ENCODE results near the gene NAA10.

The NAA10 gene

GRCh38 chrX:153927922-153928760 is 6.7 kb downstream of the NAA10 start:
- DNase-seq = peak; percentile 97

GRCh38 chrX:153927672-153927921 is 7.2 kb downstream of the NAA10 start:
- DNase-seq = no peak

GRCh38 chrX:153926858-153927671 is 7.8 kb downstream of the NAA10 start:
- peak; percentile 78 for DNase-seq

- no peak for DNase-seq
Observed at GRCh38 chrX:153926552-153926857, 8.3 kb downstream of the NAA10 start.

GRCh38 chrX:153925739-153926551 is 8.9 kb downstream of the NAA10 start, which contains the start of gene ARHGAP4:
TSS of gene ARHGAP4 (minus strand) at chrX:153926264. CDS start at chrX:153926202, 62 bp downstream.
- DNase-seq = no peak

DNA sequence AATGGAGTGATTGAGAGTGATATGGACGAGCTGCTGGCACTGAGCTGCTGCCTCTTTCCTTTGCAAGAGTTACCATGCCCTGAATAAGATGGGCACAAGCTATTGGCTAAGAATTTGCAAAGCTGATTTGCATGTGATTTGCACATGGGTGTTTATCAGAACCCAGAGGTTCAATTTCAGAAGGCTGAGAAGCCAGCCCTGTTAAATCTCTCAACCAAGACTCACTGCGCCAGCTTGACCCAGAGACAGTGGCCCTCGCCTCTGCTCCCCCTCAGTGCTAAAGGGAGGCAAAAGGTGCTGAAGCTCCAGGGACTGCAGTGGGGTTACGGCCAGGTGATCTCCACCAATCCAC is 9.5 kb downstream of the NAA10 start:
- DNase-seq = no peak

DNA sequence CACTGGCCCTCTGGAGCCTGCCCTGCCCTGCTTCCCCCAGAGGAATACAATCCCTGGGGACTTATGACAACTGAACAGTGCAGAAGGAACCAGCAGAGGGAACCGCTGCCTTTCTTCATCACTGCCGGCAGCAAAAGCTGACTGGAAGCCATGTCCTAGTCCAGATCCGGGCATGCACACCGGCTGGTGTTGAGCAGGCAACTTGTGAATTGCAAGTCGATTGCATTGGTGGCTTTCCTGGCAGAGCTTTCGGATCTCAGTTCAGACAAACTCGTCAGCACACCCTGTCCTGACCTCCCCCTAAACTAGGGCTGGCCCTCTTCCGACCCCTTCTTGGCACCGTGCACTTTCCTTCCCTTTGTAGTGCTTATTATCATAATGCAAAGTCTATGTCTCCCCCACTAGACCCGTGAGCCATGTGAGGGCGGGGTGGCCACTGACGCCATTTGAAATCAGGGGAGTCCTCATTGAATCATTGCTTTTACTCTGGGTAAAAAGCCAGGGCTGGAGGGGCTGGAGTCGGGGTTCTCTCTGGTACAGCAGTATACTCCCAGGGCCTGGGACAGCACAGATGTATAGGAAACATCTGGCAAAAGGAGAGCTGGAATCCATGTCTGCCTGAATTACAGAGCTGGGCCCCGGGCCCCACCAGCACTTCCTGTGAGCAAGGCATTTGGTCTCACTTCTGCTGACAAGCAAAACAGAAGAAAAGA is 10.5 kb downstream of the NAA10 start:
- no peak for DNase-seq

- DNase-seq = peak; percentile 79
Observed at GRCh38 chrX:153922932-153923857, 11.6 kb downstream of the NAA10 start.

DNA sequence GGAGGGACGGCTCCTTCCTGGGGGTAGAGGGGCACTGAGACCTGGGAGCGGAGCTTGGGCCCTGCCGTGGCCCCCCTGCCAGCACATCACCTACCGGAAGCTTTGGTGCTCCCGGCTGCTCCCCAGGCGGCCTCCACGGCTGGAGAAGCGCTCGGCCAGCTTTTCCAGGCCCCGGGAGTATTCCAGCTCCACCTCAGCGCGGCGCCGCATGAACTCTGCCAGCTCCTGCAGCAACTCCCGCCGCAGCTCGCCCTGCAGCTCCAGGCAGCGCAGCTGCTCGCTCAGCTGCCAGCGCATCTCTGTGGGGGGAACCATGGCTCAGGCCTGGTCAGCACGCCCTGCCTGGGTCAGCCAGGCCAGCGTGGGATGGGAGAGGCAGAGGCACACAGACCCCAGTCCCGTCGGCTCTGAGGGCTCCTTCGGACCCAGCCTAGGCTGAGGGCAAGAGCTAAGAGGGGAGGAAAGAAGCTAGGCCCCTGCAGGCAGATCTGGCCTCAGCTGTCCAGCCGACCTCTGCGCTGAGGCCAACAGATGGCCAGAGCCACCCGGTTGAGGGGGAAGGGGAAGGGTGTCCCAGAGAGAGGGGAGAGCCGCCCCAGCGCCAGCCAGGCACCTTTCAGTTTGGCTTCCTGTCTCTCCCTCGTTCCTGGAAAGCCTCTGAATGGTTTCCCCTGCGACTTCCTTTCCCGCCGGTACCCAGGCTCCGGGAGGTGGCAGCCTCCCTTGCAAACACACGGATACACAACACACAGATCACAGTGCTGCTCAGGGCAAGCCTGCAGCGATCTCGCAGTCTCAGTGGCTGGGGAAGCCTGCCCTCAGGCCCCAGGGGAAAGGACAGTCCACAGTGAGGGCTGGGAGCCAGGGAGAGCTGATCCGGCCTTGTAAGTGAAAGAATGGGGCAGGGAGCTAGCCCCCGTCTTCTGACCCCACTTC is 13.1 kb downstream of the NAA10 start:
- peak; percentile 27 for DNase-seq

- peak; percentile 15 for DNase-seq
Observed at GRCh38 chrX:153921070-153921469, 13.8 kb downstream of the NAA10 start.

DNA sequence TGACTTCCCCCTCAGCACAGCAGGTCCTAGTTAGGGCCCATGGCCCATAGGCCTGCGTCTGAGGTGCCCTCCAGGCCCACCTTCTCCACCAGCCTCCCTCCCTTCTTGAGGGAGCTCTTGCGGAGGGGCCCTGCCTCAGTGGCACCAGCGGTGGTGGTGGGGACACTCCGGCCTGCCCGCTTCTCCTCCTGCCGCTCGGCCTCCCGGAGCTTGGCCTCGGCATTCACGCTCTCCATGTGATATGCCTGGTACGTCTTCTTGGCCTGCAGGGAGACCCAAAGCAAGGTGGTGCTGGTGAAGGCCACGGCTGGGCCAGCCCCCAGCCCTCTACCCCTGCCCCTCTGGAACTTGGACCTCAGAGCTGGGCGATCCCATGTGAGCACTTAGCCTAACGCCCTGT is 14.3 kb downstream of the NAA10 start:
- no peak for DNase-seq

- DNase-seq = peak; percentile 9
Observed at GRCh38 chrX:153919281-153919680, 15.6 kb downstream of the NAA10 start.

- DNase-seq = peak; percentile 29
Observed at GRCh38 chrX:153917869-153918268, 17.0 kb downstream of the NAA10 start.

GRCh38 chrX:153913701-153914100 is 21.1 kb downstream of the NAA10 start:
- DNase-seq = no peak

GRCh38 chrX:153913211-153913610 is 21.6 kb downstream of the NAA10 start:
- DNase-seq = no peak

DNA sequence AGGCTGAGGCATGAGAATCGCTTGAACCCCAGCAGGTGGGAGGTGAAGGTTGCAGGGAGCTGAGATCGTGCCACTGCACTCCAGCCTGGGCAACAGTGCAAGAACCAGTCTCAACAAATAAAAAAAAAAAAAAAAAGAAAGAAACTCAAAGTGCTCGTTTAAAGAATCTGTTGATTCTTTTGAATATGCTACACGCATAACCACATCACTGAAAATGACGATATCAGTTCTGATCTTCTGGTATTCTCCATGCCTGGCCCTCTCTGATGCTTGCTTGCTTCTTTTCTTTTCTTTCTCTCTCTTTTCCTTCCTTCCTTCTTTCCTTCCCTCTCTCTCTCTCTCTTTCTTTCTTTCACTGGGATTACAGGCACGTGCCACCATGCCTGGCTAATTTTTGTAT is 23.0 kb downstream of the NAA10 start:
- DNase-seq = no peak

DNA sequence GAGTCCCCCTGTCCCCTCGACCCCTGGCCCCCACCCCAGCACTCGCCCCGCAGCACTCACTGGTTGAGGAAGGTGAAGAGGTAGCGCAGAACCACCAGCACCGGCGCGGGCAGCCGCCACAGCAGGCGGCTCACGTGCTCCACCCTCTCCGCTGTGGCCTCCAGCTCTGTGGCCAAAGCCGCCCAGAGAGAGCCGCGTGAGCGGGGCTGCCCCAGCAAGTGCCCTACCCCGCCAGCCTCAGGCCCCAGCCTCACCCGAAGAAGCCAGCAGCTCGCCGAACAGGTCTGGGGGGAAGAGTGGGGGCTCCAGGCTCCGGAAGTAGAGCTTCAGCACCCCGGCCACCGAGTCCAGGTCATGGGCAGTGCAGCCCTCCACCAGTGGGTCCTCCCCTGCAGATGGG is 24.4 kb downstream of the NAA10 start:
- no peak for DNase-seq

DNA sequence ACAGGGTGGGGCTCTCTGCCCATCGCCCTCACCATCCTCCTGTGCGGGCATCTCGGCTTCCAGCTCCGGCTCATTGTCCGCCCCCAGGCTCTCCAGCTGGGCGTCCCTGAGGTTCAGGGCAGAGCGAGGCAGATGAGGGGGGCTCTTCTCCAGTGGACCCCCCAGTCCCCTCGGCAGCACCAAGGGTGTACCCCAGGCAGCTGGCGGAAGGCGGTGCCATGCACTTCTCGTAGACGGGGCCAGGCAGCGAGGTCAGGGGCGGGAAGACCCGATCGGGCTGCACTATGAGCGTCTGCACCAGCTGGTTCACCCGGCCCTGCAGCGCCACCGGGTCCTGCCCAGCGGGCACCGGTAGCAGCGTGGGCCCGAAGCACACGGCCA is 24.9 kb downstream of the NAA10 start:
- no peak for DNase-seq

GRCh38 chrX:153909024-153909979 is 25.5 kb downstream of the NAA10 start:
- no peak for DNase-seq
